NCI-H1048 (cell line): ENCODE measurements around the gene CYP2A6.
A peak's percentile ranks its signal among the peaks of the same experiment; 100 is the strongest.

Source experiments
- DNase-seq: peaks from one replicate; lab custom pipeline; 2025; lab: John Stamatoyannopoulos, UW

Gene CYP2A6

GRCh38 chr19:40801426-40802299 lies 48.6 kb downstream of the CYP2A6 start:
- no peak for DNase-seq

- no peak for DNase-seq
These were observed 49.3 kb downstream of the CYP2A6 start for GRCh38 chr19:40800997-40801377.

- no peak for DNase-seq
These were observed 49.8 kb downstream of the CYP2A6 start for GRCh38 chr19:40800339-40800996.

DNA sequence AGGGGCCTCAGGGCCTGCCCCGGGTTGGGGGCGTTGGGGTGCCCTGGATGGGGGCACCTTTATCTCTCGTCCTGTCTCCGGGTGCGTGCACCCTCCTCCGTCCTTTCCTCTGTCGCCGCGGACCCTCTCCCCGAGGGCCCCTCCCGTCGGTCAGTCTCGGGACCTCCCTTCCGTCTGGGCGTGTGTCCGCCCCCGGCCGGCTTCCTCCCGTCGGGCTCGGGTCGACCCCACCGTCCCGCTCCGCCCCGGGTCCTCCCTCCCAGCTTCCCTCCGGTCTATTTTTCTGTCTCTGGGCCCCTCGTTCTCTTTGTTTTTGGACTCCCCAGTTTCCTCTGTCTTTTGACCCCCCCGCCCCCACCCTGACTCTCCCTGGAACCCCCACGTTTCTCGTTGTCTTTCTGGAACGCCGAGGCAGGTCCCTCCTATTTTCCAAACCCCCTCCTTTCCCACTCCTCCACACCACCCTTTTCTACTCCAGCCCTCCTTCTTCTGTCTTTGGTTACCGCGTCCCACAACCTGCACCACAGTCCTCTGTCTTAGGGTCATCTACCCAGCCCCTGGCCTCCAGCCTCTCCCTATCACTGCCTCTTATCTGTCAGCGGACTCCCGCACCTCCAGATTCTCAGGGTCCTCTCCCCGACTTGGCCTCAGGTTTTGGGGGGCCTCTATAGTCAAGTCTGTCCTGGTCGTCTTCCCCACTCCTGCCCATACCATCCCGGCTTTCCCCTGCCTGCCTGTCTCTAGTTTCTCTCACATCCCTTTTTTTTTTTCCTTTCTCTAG lies 50.5 kb downstream of the CYP2A6 start:
- no peak for DNase-seq

GRCh38 chr19:40798683-40799557 lies 51.3 kb downstream of the CYP2A6 start, which contains the start of gene EGLN2:
Gene EGLN2 (plus strand): TSS chr19:40799191. CDS start chr19:40800573, 1,382 bp downstream.
- peak; percentile 97 for DNase-seq

- DNase-seq, result no peak
These were observed 52.1 kb downstream of the CYP2A6 start for GRCh38 chr19:40797963-40798682.

DNA sequence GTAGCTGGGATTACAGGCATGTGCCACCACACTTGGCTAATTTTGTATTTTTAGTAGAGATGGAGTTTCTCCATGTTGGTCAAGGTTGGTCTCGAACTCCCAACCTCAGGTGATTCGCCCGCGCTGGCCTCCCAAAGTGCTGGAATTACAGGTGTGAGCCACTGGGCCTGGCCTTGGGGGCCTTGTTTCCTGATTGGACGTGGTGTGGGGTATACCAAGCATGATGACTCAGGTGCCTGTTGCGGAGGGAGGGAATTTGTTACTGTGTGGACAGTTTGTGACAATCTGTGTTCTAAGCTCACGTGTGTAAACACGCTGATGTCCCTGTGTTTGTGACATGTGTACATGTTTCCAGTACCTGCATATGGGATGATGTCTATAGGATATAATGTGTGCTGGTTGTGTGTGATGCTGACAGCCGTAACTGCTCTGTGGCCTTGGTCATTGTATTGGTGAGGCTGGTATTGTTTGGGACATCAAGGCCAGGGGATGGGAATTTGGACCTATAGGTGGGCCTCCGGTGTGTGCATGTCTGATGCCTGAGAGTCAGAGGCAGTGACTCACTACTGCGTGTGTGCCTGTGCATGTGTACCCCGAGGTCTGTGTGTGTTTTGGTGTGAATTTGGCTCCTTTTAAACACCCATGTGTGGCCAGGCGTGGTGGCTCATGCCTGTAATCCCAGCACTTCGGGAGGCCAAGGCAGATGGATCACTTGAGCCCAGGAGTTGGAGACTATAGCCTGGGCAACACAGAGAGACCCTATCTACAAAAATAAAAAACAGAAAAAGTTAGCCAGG lies 52.9 kb downstream of the CYP2A6 start:
- DNase-seq, result no peak
